ENCODE data around the gene GSTK1. TPM values are rescaled to one million over a fixed set of nuclear protein-coding genes. Genes with fewer than 3 reads are reported as not detected.

GSTK1 gene
- total and polyA plus RNA-seq, 2 of the 8 experiments (the other 6 are each of a cell fraction or from before 2014, with no cell fraction given), result 25.5 to 32.5 TPM

GRCh38 chr7:143217806-143218205 is 45.4 kb upstream of the GSTK1 start (continued):
- TF ChIP-seq JUN (IDR thresholded peaks at IDR 0.05; ENCODE audit: low read depth, low read length), result no peak
- no peak for TF ChIP-seq SAP30 (IDR thresholded peaks at IDR 0.05; ENCODE audit: insufficient read depth, insufficient replicate concordance, low read length)
- TF ChIP-seq E2F6 (IDR thresholded peaks at IDR 0.05), result no peak
